Fibroblast of lung (primary cell): ENCODE measurements around the gene DHCR24.

ENCODE experiments used
- EZH2 ChIP-seq: IDR thresholded peaks from 2 replicates; pipeline ENCODE4 v1.5.1; 2012; ENCODE audit warnings: low read length, control low read depth, mild to moderate bottlenecking; ENCODE audit errors: missing control alignments
- TF ChIP-seq, protein P1 (sequence below), 2 donors: IDR thresholded peaks in 1 of 2; conservative IDR thresholded peaks in 1 of 2; 1 replicate in 1 of 2; 2 replicates in 1 of 2; pipeline ENCODE4 v1.5.1; 2011 to 2012; ENCODE audit warnings: low read length in 2 of 2, control low read depth in 1 of 2, inconsistent platforms in 1 of 2, low read depth in 1 of 2, mild to moderate bottlenecking in 1 of 2

DNA sequence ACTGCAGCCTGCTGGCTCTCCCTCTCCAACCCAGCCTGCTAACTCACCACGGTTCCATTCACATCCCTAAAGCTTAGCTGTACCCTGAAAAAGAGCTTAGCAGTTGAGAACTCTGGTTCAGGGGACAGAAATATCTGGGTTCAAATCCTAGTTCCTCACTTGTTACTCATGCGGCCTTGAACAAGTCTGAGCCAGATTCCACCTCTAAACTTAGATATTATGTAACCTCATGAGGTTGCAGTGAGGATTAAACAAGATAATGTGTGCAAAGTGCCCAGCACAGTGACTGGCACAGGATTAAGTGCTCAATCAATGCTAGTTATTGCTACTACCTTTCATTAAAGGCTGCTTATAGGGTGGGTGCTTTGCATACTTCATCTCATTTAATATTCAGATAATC, 41.3 kb upstream of the DHCR24 start:
- TF ChIP-seq EZH2: no peak
- TF ChIP-seq, protein P1, sequence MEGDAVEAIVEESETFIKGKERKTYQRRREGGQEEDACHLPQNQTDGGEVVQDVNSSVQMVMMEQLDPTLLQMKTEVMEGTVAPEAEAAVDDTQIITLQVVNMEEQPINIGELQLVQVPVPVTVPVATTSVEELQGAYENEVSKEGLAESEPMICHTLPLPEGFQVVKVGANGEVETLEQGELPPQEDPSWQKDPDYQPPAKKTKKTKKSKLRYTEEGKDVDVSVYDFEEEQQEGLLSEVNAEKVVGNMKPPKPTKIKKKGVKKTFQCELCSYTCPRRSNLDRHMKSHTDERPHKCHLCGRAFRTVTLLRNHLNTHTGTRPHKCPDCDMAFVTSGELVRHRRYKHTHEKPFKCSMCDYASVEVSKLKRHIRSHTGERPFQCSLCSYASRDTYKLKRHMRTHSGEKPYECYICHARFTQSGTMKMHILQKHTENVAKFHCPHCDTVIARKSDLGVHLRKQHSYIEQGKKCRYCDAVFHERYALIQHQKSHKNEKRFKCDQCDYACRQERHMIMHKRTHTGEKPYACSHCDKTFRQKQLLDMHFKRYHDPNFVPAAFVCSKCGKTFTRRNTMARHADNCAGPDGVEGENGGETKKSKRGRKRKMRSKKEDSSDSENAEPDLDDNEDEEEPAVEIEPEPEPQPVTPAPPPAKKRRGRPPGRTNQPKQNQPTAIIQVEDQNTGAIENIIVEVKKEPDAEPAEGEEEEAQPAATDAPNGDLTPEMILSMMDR (conservative IDR thresholded peaks at IDR 0.05 in 1 of 2, IDR thresholded peaks at IDR 0.05 in 1 of 2; ENCODE audit: low read depth in 1 of 2, low read length in 2 of 2): no peak
